ENCODE measurements around the gene IL1RL2.
A peak's percentile ranks its signal among the peaks of the same experiment; 100 is the strongest.

The IL1RL2 gene

GRCh38 chr2:102266204-102266603 lies 79.4 kb downstream of the IL1RL2 start:
- TF ChIP-seq CTCF (IDR thresholded peaks at IDR 0.05; ENCODE audit: insufficient read depth, low read length) (no peak), REST (IDR thresholded peaks at IDR 0.05; ENCODE audit: insufficient replicate concordance, low read depth) (no peak), POLR2AphosphoS5 (IDR thresholded peaks at IDR 0.05; ENCODE audit: low read depth) (no peak), GABPA (IDR thresholded peaks at IDR 0.05; ENCODE audit: low read depth) (no peak), SPI1 (IDR thresholded peaks at IDR 0.05; ENCODE audit: borderline replicate concordance, low read depth) (no peak)
- Histone ChIP-seq H3K27me3 (ENCODE audit: insufficient read depth, poor library complexity, severe bottlenecking) (no peaks in the 10 kb centered on the region), H3K27ac (replicated peaks) (no peak overlapping the region), H3K4me3 (replicated peaks; ENCODE audit: insufficient read depth, low read length) (no peak overlapping the region)
- no peak for DNase-seq (ENCODE audit: low read depth in 1 of 2, low spot score in 1 of 2)

GRCh38 chr2:102267774-102268173 lies 81.0 kb downstream of the IL1RL2 start:
- H3K27me3 ChIP-seq (ENCODE audit: insufficient read depth, poor library complexity, severe bottlenecking), result no peaks in the 10 kb centered on the region
- H3K27ac ChIP-seq (replicated peaks), result no peak overlapping the region
- no peak for TF ChIP-seq REST (IDR thresholded peaks at IDR 0.05; ENCODE audit: insufficient replicate concordance, low read depth)
- no peak for TF ChIP-seq POLR2AphosphoS5 (IDR thresholded peaks at IDR 0.05; ENCODE audit: low read depth)
- no peak for TF ChIP-seq GABPA (IDR thresholded peaks at IDR 0.05; ENCODE audit: low read depth)
- TF ChIP-seq CTCF (IDR thresholded peaks at IDR 0.05; ENCODE audit: insufficient read depth, low read length), result no peak
- TF ChIP-seq SPI1 (IDR thresholded peaks at IDR 0.05; ENCODE audit: borderline replicate concordance, low read depth), result no peak
- H3K4me3 ChIP-seq (replicated peaks; ENCODE audit: insufficient read depth, low read length), result no peak overlapping the region
- DNase-seq (ENCODE audit: low read depth in 1 of 2, low spot score in 1 of 2), result no peak

DNA sequence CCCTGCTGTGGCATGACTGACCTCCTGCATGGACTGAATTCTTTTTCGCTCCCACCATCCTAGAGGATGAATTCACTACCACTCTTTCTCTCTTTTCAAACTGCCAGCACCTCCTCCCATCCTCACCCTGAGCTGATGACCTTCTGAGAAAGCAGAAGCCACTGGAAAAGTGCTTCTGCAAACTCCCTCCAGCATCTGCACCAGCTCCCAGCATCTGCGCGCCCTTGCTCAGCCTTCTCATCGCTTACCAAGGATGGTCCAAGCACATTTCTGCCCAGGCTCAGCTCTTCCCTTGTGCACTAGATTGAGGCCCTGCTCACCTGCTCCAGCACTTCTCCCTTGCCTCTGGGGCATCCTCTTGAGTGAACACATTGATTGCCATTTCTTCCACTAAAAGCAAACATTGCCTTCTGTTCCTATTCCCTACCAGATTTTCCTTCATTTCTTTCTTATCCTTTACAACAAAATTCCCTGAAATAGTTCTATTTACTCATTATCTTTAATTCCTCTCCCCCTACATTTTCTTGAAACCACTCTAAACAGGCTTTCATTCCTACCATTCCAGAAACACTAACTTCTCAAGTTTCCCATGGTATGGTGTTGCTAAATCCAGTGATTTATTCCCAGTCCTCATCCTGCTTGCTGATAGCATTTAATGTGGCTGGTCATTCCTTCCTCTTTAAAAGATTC lies 81.8 kb downstream of the IL1RL2 start:
- H3K4me3 ChIP-seq (replicated peaks; ENCODE audit: insufficient read depth, low read length), result no peak overlapping the region
- no peak overlapping the region for H3K27ac ChIP-seq (replicated peaks)
- no peaks in the 10 kb centered on the region for H3K27me3 ChIP-seq (ENCODE audit: insufficient read depth, poor library complexity, severe bottlenecking)
- no peak for DNase-seq (ENCODE audit: low read depth in 1 of 2, low spot score in 1 of 2)
- 0 out of 2 replicates have a peak, but pooled peaks have one; percentile 4 for TF ChIP-seq SPI1 (IDR thresholded peaks at IDR 0.05; ENCODE audit: borderline replicate concordance, low read depth)
- TF ChIP-seq CTCF (IDR thresholded peaks at IDR 0.05; ENCODE audit: insufficient read depth, low read length), result no peak

- TF ChIP-seq REST (IDR thresholded peaks at IDR 0.05; ENCODE audit: insufficient replicate concordance, low read depth) (no peak), POLR2AphosphoS5 (IDR thresholded peaks at IDR 0.05; ENCODE audit: low read depth) (no peak), GABPA (IDR thresholded peaks at IDR 0.05; ENCODE audit: low read depth) (no peak), CTCF (IDR thresholded peaks at IDR 0.05; ENCODE audit: insufficient read depth, low read length) (no peak), SPI1 (IDR thresholded peaks at IDR 0.05; ENCODE audit: borderline replicate concordance, low read depth) (no peak)
- no peak for DNase-seq (ENCODE audit: low read depth in 1 of 2, low spot score in 1 of 2)
- Histone ChIP-seq H3K27me3 (ENCODE audit: insufficient read depth, poor library complexity, severe bottlenecking) (no peaks in the 10 kb centered on the region), H3K27ac (replicated peaks) (no peak overlapping the region), H3K4me3 (replicated peaks; ENCODE audit: insufficient read depth, low read length) (no peak overlapping the region)
These were observed 82.3 kb downstream of the IL1RL2 start for GRCh38 chr2:102269200-102269524.

Data from HL-60 (cell line).